Gastrocnemius medialis (tissue), 4 donors: ENCODE data around the gene PRPF40B. TPM values are rescaled to one million over a fixed set of nuclear protein-coding genes. Genes with fewer than 3 reads are reported as not detected.

Source experiments
- ATAC-seq, 2 donors: fragments of 150-250 bp; one replicate each; pipeline ENCODE4 v1.9.1; 2016
- DNase-seq, 2 donors: peaks; one replicate each; pipeline ENCODE4 v3.0.0-alpha.2; 2019
- H3K27ac ChIP-seq, 4 donors: fragments of 200-600 bp; sonication (generic); 1 replicate in 1 of 4; 2 replicates in 3 of 4; pipeline ENCODE4 v1.5.1; 2016 to 2018; ENCODE audit warnings: mild to moderate bottlenecking in 2 of 4, moderate library complexity in 1 of 4
- H3K27me3 ChIP-seq, 3 donors: fragments of 200-600 bp; sonication (generic) in 2 of 3; 1 replicate in 1 of 3; 2 replicates in 2 of 3; pipeline versions ENCODE4 v1.5.1 to v1.6.0; 2016 to 2019; ENCODE audit warnings: mild to moderate bottlenecking in 1 of 3, moderate library complexity in 1 of 3
- H3K36me3 ChIP-seq, 2 donors: fragments of 200-600 bp; sonication (generic) in 1 of 2; one replicate each; pipeline ENCODE4 v1.5.1; 2017 to 2018
- H3K4me1 ChIP-seq, 2 donors: fragments of 200-600 bp; sonication (generic) in 1 of 2; one replicate each; pipeline ENCODE4 v1.5.1; 2016 to 2017; ENCODE audit warnings: mild to moderate bottlenecking in 2 of 2
- H3K4me3 ChIP-seq, 4 donors: fragments of 200-600 bp; sonication (generic) in 3 of 4; 1 replicate in 1 of 4; 2 replicates in 3 of 4; pipeline ENCODE4 v1.5.1; 2016 to 2019; ENCODE audit warnings: mild to moderate bottlenecking in 2 of 4
- H3K9me3 ChIP-seq, 3 donors: fragments of 200-600 bp; sonication (generic) in 2 of 3; 1 replicate in 1 of 3; 2 replicates in 2 of 3; pipeline ENCODE4 v1.5.1; 2016 to 2019
- POLR2A ChIP-seq, 2 donors: fragments of 450-650 bp; IDR thresholded peaks; one replicate each; pipeline ENCODE4 v1.6.1; 2017; ENCODE audit warnings: antibody characterized with exemption in 2 of 2, mild to moderate bottlenecking in 2 of 2, moderate library complexity in 2 of 2
- in situ Hi-C, 4 donors: fragments of 200-750 bp; cut with MboI; loops; one replicate each; pipeline versions ENCODE4 v1.15.0 to v1.8.0; 2017; ENCODE audit warnings: low sequenced_read_pairs in 4 of 4
- intact Hi-C: fragments of 100-400 bp; cut with DNase I; formaldehyde crosslinking; loops from one replicate; pipeline ENCODE4 v1.15.1; 2023; ENCODE audit warnings: low total_unique reads
- total RNA-seq, 4 donors: library from RNA; depleted of rRNA; stranded (reverse); fragments of >200 nt; gene quantifications; one replicate each; pipeline versions ENCODE4 v1.1.0 to v1.2.3, GENCODE V29; 2016
- TF ChIP-seq, protein P1 (sequence below), 5 experiments: fragments of 450-650 bp in 3 of 5; fragments of 200-600 bp in 2 of 5; sonication (generic) in 2 of 5; IDR thresholded peaks in 4 of 5; conservative IDR thresholded peaks in 1 of 5; 1 replicate in 4 of 5; 2 replicates in 1 of 5; pipeline ENCODE4 v1.5.1; 2016 to 2019; ENCODE audit warnings: antibody characterized with exemption in 5 of 5, mild to moderate bottlenecking in 3 of 5, moderate library complexity in 3 of 5

The PRPF40B gene
- total RNA-seq, 4 donors from 2014 or later = 17.6 to 21.3 (median 20.2) TPM

DNA sequence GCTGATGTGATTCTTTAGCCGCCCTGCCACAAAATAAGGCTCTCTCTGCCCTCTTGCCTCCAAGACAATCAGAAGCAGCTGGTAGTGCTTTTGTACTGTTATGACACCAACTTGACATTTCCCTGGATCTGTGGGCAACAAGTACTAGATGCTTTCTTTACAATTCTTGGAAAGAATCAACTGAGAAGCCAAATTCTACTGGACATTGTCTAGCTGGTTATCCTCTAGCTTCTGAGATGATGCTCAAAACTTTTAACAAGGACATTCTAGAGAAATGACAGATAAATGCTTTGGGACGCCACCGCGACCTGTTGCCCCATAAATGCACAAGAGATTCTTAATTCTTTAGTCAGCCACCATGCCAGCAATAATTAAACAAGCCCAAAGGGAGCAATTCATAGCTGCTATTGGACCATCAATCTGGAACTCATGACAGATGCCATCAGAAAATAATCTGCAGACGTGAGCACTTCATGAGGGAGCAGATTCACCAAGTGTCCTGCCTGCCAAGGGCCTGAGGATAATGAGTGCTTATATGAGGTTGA is 61.0 kb downstream of the PRPF40B start:
- Histone ChIP-seq H3K4me1 (peaks cover 0 to 13% of the 10 kb centered on the region in 2 donors), H3K27me3 (no peaks in the 10 kb centered on the region), H3K36me3 (no peaks in the 10 kb centered on the region), H3K27ac (no peak overlapping the region), H3K9me3 (no peaks in the 10 kb centered on the region), H3K4me3 (no peak overlapping the region)
- ATAC-seq = no peak
- in situ Hi-C loops = no loop called here
- intact Hi-C loops = no loop called here
- TF ChIP-seq POLR2A (IDR thresholded peaks at IDR 0.05) = no peak
- TF ChIP-seq, protein P1, sequence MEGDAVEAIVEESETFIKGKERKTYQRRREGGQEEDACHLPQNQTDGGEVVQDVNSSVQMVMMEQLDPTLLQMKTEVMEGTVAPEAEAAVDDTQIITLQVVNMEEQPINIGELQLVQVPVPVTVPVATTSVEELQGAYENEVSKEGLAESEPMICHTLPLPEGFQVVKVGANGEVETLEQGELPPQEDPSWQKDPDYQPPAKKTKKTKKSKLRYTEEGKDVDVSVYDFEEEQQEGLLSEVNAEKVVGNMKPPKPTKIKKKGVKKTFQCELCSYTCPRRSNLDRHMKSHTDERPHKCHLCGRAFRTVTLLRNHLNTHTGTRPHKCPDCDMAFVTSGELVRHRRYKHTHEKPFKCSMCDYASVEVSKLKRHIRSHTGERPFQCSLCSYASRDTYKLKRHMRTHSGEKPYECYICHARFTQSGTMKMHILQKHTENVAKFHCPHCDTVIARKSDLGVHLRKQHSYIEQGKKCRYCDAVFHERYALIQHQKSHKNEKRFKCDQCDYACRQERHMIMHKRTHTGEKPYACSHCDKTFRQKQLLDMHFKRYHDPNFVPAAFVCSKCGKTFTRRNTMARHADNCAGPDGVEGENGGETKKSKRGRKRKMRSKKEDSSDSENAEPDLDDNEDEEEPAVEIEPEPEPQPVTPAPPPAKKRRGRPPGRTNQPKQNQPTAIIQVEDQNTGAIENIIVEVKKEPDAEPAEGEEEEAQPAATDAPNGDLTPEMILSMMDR (IDR thresholded peaks at IDR 0.05 in 4 of 5, conservative IDR thresholded peaks at IDR 0.05 in 1 of 5) = no peak
- DNase-seq = no peak

DNA sequence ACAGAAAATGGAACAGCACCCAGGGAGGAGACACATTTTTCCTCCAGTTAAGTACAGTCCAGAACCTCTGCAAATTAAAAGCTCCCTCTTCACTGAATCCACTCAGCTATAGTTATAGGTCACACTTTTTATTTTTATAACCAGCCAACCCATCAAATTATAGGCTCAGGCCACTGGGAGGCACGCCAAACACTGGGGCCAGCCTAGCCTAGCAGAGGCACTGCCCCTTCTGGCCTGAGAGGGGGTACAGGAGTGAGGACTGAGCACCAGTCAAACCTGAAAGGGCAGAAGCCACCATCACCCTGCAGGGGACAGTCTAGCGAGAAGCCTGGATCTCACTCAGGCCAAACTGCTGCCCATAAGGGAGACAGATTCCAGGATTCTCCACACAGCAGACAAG is 64.6 kb downstream of the PRPF40B start:
- in situ Hi-C loops (no loop called here), intact Hi-C loops (no loop called here)
- no peak for TF ChIP-seq POLR2A (IDR thresholded peaks at IDR 0.05)
- TF ChIP-seq, protein P1 (IDR thresholded peaks at IDR 0.05 in 4 of 5, conservative IDR thresholded peaks at IDR 0.05 in 1 of 5) = no peak
- Histone ChIP-seq H3K4me3 (no peak overlapping the region), H3K4me1 (peaks cover 0 to 24% of the 10 kb centered on the region in 2 donors), H3K27me3 (no peaks in the 10 kb centered on the region), H3K9me3 (no peaks in the 10 kb centered on the region), H3K36me3 (no peaks in the 10 kb centered on the region), H3K27ac (no peak overlapping the region)
- DNase-seq = no peak
- no peak for ATAC-seq

DNA sequence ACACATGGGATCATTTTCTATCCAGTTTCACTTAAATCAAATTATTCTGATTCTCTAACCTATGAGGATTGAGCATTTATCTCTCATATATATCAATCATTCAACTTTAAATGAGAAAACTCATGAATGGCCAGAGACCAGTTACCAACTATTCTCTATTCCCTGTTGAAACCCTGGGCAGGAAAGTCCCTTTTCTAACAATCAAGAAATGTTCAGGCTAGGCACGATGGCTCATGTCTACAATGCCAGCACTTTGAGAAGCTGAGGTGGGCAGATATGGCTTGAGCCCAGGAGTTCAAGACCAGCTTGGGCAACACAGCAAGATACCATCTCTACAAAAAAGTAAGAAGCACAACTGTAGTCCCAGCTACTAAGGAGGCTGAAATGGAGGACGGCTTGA is 65.9 kb downstream of the PRPF40B start:
- ATAC-seq = no peak
- Histone ChIP-seq H3K27ac (no peak overlapping the region), H3K36me3 (no peaks in the 10 kb centered on the region), H3K27me3 (no peaks in the 10 kb centered on the region), H3K9me3 (no peaks in the 10 kb centered on the region), H3K4me3 (no peak overlapping the region), H3K4me1 (peaks cover 3 to 24% of the 10 kb centered on the region in 2 donors)
- in situ Hi-C loops (no loop called here), intact Hi-C loops (no loop called here)
- DNase-seq = no peak
- TF ChIP-seq, protein P1 (IDR thresholded peaks at IDR 0.05 in 4 of 5, conservative IDR thresholded peaks at IDR 0.05 in 1 of 5) = no peak
- no peak for TF ChIP-seq POLR2A (IDR thresholded peaks at IDR 0.05)

DNA sequence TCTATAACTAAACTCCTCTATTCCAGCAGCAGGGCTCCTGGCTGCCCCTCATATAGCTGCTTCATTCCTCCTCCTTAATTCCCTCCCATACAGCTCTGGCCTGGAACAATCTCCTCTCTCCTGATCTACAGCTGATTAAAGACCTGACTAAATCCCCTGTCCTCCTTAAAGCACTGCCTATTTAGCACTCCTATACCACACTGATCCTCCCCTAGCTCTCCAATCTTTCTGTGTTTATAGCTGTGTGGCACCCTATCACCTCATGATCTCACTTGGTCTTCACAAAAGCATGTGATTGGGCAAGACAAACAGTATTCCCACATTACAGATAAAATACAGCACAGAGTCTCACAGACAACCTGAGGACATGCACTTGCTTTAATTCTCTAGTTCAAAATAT is 66.4 kb downstream of the PRPF40B start:
- in situ Hi-C loops (no loop called here), intact Hi-C loops (no loop called here)
- Histone ChIP-seq H3K4me3 (no peak overlapping the region), H3K9me3 (no peaks in the 10 kb centered on the region), H3K4me1 (peaks cover 3 to 19% of the 10 kb centered on the region in 2 donors), H3K36me3 (no peaks in the 10 kb centered on the region), H3K27ac (no peak overlapping the region), H3K27me3 (no peaks in the 10 kb centered on the region)
- DNase-seq = no peak
- no peak for ATAC-seq
- TF ChIP-seq, protein P1 (IDR thresholded peaks at IDR 0.05 in 4 of 5, conservative IDR thresholded peaks at IDR 0.05 in 1 of 5) = no peak
- no peak for TF ChIP-seq POLR2A (IDR thresholded peaks at IDR 0.05)

DNA sequence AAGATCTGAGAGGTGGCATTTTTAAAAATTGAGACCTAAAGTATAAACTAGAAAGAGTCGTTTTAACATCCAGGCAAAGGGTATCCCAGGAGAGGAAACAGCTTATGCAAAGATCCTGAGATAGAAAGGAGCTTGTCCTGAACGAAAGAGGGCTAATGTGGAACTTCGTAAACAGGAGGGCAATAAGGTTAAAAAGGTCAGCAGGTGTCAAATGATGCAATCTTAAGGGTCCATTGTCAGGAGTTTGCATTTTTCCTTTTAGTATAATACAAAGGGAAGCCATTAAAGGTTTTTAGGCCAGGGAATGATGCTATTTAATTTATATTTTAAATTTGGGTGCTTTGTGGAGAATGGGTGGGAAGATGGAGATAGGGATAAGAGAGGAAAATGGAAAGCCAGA is 69.5 kb downstream of the PRPF40B start:
- H3K27ac ChIP-seq = no peak overlapping the region
- H3K4me3 ChIP-seq = no peak overlapping the region
- intact Hi-C loops = no loop called here
- DNase-seq = no peak
- in situ Hi-C loops = no loop called here
- H3K27me3 ChIP-seq = no peaks in the 10 kb centered on the region
- TF ChIP-seq POLR2A (IDR thresholded peaks at IDR 0.05) = no peak
- TF ChIP-seq, protein P1 (IDR thresholded peaks at IDR 0.05 in 4 of 5, conservative IDR thresholded peaks at IDR 0.05 in 1 of 5) = no peak
- peaks cover 11 to 30% of the 10 kb centered on the region in 2 donors for H3K4me1 ChIP-seq
- no peak for ATAC-seq
- no peaks in the 10 kb centered on the region for H3K9me3 ChIP-seq
- no peaks in the 10 kb centered on the region for H3K36me3 ChIP-seq
